HG02678 (cell line): Measurements from ENCODE around the gene IFNL2.
"Not testable (repeated sequence)": the region's sequence is repeated elsewhere in the genome, so short reads cannot be mapped to it uniquely, and the experiment has no call there.

Source experiments
- ATAC-seq: cut with Tn5 transposase; IDR thresholded peaks from one replicate; pipeline ENCODE4 v1.9.1; 2021; ENCODE audit warnings: mild to moderate bottlenecking, moderate library complexity; ENCODE audit not compliant: unreplicated experiment

The IFNL2 gene

DNA sequence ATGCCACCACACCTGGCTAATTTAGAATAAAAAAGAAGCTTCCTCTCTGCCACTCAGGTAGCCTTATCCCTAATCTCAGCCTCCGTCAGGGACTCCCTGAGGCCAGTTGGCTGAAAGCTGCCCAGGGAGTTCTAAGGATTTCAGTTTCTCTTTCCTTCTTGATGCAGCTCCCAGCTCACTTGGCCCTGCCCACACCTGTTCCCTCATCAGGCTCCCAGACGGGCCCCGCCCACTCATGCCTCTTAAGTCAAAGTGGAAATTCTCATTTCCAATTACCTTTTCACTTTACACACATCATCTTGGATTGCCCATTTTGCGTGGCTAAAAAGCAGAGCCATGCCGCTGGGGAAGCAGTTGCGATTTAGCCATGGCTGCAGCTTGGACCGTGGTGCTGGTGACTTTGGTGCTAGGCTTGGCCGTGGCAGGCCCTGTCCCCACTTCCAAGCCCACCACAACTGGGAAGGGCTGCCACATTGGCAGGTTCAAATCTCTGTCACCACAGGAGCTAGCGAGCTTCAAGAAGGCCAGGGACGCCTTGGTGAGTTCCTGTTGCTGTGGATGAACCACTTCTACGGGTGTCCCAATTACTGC, 28.0 kb downstream of the IFNL2 start, which contains the start of gene IFNL1:
Gene IFNL1 (plus strand): TSS at position 353 of the 591 bp plus-strand sequence. CDS start 15 bp downstream, at position 368.
- ATAC-seq, result no peak

DNA sequence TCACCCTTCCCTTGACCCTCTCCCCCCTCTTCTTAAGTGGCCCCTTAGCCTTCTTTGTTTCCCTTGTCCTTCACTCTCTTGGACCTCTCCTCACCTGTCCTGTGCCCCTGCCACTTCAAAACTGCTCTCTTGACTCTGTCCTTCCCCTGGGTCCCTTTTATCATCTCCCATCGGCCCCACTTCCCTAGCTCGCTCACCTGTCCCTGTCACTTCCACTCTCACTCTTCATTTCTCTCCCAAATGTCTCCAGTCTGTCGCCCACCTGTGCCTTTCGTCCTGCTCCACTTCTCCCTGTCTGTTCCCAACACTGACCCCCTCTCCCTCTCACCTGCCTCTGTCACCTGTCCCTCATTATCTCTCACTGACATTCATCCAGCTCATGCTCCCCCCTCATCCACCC, 28.7 kb downstream of the IFNL2 start:
- no peak for ATAC-seq

DNA sequence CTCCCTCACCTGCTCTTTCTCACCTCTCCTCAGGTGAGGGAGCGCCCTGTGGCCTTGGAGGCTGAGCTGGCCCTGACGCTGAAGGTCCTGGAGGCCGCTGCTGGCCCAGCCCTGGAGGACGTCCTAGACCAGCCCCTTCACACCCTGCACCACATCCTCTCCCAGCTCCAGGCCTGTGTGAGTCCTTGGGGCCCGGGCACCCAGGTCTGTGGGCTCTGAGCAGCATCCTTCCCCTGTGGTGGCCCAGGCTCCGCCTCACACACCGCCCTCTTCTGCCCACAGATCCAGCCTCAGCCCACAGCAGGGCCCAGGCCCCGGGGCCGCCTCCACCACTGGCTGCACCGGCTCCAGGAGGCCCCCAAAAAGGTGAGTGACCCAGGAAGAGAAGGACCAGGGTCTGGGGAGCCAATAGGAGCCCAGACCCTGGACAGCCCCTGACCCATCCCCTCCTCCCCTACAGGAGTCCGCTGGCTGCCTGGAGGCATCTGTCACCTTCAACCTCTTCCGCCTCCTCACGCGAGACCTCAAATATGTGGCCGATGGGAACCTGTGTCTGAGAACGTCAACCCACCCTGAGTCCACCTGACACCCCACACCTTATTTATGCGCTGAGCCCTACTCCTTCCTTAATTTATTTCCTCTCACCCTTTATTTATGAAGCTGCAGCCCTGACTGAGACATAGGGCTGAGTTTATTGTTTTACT, 29.9 kb downstream of the IFNL2 start:
- ATAC-seq, result no peak

DNA sequence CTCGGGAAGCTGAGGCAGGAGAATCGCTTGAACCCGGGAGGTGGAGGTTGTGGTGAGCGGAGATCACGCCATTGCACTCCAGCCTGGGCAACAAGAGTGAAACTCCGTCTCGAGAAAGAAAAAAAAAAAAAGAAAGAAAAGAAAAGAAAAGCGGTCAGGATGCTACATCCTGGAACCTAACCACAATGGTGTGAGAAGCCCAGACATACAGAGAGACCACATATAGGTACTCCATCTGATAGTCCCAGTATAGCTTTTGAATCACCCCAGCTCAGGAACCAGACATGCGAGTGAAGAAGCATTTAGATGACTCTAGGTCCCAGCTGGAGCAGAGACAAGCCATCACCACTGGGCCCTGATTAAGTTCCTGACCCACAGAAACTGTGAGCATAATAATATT, 31.2 kb downstream of the IFNL2 start:
- ATAC-seq, result no peak

- no peak for ATAC-seq
Measured at GRCh38 chr19:39299832-39300231, 31.6 kb downstream of the IFNL2 start.

- no peak for ATAC-seq
Measured at GRCh38 chr19:39301021-39301420, 32.8 kb downstream of the IFNL2 start.

DNA sequence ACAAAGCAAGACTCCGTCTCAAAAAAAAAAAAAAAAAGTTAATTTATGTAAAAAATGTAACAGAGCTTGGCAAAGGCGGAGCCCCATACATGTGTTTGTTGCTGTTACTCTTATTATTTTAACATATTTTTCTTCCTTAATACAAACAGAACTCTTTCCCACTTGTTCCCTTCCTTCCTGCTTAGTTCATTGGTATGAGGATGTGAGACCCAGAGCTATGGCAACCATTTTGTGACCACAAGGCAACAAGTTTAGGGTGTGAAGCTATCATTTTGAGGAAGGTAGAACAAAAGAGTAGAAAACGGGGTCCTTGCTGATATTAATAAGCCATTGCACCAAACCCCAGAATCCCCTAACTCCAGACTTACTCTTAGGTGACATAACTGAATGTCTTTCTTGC, 33.4 kb downstream of the IFNL2 start:
- no peak for ATAC-seq

DNA sequence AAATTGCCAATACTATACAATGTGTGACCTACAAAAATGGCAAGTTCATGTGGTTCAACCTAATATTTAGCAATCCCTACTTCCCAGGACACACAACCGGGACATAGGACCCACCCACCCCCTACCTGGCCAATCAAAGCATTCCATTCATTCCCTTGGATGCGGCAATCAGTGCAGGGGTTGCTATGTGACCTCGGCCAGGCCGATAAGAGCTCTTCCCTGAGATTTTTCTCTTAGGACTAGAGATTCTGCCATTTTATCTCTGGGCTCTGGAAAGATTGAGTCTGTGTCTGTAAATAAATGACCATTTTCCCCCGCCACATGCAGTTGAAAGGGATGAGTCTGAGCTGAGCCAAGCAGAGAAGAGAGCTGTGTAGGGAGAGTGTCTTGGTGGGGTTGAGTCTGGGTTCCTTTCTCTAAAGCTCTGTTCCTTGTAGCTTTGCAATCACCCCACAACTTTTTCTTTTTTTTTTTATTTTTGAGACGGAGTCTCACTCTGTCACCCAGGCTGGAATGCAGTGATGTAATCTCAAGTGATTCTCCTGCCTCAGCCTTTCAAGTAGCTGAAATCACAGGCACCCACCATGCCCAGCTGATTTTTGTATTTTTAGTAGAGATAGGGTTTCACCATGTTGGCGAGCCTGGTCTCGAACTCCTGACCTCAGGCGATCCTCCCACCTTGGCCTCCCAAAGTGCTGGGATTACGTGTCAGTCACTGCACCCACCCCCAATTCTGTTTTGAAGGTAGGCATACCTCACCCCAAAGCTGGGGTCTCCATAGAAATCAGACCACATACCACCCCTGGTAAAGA, 35.4 kb downstream of the IFNL2 start:
- no peak for ATAC-seq

DNA sequence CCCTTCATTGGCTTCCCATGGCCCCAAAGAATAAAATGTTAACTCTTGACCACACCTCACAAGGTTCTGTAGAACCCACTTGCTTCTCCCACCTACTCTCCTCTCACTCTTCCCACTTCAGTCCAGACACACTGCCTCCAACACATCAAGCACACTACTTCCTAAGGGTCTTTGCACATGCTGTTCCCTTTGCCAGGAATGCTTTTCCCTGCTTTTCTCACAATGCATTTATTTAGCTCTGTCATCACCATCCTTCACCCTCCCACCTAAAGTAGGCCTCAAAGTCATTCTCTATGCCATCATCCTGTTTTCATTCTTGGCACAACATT, 36.0 kb downstream of the IFNL2 start:
- ATAC-seq, result no peak

GRCh38 chr19:39304701-39305571, 36.7 kb downstream of the IFNL2 start:
- ATAC-seq, result no peak

- ATAC-seq, result no peak
Measured at GRCh38 chr19:39306075-39306474, 37.9 kb downstream of the IFNL2 start.

DNA sequence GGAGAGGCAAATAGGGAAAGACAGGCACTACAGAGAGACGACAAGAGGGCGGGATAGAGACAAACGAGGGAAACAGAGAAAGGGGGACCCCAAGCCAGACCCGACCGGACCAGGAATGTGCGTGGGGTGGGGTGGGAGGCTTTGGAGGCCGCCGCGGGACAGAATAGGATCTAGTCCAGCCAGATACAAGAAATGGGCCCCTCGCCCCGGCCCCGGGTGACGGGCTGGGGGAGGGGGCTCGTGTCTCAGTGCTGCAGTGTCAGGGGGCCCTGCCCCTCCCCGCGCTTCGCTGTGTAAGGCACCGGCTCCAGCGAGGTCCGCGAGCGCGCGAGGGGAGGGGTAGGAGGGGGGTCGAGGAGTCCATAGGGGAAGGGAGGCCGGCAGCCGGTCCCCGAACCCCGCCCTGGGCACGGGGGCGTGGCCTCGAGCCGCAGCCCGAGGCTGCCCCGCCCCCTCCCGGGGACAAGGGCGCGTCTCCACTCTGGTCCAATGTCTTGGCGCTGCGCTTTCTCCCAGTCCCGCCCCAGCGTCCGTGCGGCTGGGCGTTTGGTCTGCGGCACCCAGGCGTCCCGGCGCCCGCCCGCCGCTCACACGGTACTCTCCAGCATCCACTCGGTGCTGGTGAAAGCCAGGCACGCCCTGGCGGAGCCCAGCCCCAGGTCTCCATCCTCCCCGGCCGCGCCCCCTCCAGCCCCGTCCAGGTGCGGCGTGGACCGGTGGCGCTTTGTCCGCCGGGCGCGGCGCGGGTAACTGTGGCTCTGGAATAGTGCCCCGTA, 39.0 kb downstream of the IFNL2 start:
- no peak for ATAC-seq

- no peak for ATAC-seq
Measured at GRCh38 chr19:39307822-39308530, 39.8 kb downstream of the IFNL2 start.

DNA sequence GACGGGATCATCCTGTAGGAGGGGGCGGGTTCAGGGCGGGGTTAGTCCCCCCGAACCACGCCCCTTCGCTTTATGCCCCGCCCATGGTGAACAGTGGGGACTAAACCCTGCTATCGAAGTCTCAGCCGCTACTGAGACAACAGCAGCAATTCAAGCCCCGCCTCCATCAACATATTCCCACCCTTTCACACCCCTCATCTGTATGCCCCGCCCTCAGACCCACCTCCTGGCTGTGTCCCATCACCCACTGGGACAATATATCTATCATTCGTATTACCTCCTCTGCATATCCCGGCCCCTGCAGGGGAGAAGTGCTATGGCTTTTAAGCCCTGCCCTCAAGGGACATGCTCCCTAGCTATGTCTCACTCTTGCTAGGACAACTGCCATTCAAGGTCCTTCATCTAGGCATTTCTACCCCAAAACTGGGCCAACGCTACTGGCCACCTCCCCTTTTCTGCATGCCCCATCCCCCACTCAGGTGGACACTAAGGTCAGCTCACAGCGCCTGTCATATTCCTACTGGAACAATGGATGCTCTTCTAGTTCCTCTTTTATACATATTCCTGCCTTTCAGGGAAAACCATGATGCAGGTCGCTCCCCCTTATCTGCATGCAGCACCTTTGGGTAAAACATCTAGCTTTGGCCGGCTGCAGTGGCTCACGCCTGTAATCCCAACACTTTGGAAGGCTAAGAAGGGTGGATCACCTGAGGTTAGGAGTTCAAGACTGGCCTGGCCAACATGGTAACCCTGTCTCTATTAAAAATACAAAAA, 40.5 kb downstream of the IFNL2 start:
- no peak for ATAC-seq

DNA sequence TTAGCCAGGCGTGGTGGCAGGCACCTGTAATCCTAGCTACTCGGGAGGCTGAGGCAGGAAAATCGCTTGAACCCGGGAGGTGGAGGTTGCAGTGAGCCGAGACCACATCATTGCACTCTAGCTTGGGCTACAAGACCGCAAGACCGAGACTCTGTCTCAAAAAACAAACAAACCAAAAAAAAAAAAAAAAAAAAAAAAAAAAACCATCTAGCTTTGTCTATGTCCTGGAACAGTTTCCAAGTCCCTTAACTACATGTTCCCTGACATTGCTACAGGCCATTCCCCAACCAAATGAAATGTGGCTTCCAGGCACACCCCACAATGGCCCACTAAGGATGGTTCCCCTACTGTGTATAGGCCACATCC, 41.1 kb downstream of the IFNL2 start:
- ATAC-seq, result not testable (repeated sequence)

GRCh38 chr19:39310558-39311311, 42.5 kb downstream of the IFNL2 start:
- no peak for ATAC-seq

GRCh38 chr19:39314016-39314728, 46.0 kb downstream of the IFNL2 start:
- ATAC-seq, result no peak

DNA sequence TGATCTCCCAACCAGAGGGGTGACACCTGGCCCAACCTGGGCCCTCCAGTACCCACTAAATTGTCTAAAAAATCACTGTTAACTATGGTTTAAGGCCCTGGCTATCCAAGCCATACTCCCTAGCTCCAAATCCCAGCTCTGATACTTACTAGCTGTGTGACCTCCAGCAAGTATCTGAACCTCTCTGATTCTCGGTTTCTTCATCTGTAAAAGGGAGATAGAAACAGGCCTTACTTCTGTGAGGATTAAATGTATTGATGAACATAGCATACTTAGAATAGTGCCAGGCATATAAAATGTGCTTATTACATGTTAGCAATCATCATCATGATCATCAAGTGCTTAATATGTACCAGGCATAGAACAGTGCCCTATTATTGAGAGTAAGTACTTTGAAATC, 47.7 kb downstream of the IFNL2 start:
- no peak for ATAC-seq
